Anterior cingulate cortex (tissue), 58 donors: ENCODE data around the gene ZC3H12D.
"Not testable (repeated sequence)": the region's sequence is repeated elsewhere in the genome, so short reads cannot be mapped to it uniquely, and the experiment has no call there.

ENCODE experiments used
- DNase-seq, 58 donors: peaks; one replicate each; lab custom pipeline; 2025; lab: John Stamatoyannopoulos, UW

ZC3H12D gene

DNA sequence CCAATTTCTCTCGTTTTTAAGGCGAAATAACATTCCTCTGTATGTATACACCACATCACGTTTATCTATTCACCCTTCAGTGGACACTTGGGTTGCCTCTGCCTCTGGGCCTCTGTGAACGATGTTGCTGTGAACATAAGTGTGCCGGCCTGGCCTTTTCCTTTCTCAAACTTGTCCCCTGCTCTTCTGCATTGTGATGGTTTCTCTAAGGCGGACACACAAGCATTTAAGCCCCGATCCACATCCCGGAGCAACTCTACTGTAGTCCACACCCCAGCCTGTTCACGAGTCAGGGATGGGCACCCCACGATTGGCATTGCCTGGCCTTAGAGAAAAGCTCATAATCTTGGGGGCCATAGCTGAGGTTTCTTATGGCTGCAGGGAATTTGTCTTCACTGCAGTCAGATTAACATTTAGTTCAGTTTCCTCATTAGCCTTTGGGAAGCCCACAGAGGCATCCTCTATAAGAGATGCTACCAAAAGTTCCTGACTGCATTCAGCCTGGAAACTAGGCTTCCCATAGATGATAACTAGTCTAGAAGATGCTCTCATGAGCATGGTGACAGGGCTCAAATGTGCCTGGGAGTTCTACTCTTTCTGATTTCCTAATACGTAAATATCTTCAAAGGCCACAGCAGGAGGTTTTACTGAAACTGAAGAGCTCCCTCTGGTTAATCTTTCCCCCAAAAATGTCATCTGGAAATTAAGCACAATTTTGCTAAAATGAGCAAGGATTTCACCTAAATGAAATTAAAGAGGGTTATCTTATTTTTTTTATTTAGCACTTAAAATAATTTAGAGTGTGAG lies 762 bp downstream of the ZC3H12D start:
- DNase-seq: no peak

GRCh38 chr6:149483334-149483725 lies 1.5 kb downstream of the ZC3H12D start:
- no peak for DNase-seq

- DNase-seq: no peak
Measured at GRCh38 chr6:149482545-149483333, 2.1 kb downstream of the ZC3H12D start.

GRCh38 chr6:149480502-149481280 lies 4.1 kb downstream of the ZC3H12D start:
- DNase-seq: no peak

GRCh38 chr6:149478631-149479314 lies 6.0 kb downstream of the ZC3H12D start:
- no peak for DNase-seq

DNA sequence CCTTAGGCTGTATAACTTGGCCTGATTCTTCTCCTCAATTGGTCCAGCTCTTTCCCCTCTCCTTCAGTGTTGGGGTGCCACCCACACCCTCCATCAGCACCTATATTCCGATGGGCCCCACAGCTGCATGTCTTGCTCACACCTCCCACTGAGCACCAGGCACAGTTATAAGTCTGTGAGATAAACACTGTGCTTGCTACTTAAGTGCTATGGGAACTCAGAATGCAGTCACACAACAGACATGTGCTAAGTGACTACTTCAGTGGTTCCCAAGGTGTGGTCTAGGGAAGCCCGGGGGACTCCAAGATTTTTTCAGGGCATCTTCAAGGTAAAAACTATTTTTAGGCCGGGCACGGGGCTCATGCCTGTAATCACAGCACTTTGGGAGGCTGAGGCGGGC lies 7.3 kb downstream of the ZC3H12D start:
- DNase-seq: no peak

- no peak for DNase-seq
Measured at GRCh38 chr6:149476789-149477455, 7.9 kb downstream of the ZC3H12D start.

DNA sequence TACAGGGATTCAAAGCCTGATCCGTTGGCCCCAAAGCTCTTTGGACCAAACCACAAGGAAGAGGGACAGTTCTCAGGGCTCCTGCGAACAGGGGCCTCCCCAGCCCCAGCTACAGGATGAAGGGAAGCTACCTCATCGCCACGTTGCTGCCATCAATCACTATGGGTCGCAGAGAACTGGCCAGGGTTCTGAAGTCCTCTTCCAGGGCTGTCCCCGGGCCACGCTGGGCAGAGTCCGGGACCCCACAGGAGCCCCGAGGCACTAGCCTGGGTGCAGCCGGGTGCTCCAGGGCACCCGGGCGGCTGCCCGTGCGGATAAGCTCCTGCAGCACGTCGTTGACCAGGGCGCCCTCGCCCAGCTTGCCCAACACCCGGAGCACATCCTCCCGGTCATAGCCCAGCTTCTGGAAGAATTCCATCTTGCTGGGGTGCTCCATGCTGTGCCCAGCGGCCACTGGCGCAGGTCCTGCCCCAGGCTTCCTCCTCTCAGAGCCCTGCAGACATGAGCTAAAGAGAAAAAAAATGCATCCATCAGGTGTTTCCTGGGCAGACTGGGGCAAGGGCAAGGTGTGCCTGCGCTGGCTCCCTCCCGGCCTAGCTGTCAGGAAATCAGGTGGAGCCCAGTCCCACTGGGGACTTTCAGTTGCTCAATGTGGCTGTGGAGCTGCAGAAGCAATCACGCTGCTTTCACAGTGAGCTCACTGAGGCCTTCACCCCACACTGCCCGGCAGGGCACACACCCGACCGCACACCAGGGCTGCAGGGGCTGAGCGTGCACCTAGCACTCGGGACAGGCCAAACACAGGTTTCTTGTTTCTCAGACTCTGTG lies 10.5 kb downstream of the ZC3H12D start:
- no peak for DNase-seq

DNA sequence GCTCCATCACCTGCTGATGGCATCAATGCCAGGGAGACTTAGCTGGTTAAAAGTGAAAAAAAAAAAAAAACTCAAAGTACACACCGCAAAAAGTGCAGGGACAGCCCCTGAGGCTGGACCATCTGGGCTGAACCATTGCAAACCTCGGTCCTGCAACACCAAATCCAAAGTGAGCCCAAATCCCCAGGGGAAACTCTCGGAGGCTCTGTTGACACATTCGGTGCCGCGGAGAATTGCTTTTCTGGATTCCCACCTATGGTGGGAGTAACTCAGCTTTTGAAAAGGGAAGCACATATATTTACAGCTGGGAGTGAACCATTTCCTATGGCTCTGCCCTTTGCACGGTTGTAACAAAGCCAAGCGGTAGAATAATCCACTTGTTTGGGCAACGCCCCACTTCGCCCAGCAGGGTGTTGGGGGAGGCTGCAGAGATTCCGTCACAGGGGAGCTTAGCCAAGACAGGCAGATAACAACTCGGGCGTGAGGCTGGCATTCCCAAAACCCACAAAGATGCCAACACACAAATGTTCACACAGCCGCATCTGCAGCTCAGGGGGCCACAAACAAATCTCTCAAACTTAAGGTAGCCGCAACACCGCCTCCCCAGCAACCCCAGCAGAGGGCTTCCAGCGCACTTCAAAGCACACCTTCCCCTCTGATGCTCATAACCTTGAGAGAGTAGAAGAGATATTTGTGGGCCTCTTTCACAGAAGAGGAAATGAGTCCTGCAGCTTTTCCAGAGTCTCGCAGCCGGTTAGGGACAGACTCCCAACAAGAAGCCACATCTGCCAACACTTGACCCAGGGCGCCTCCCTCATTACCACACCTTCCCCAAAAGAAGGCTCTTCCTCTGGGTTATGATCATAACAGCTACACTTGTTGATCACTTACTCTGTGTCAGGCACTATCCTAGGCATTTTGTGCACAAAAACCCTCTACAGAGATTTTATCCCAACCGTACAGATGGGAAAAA lies 11.4 kb downstream of the ZC3H12D start:
- DNase-seq: no peak

- no peak for DNase-seq
Measured at GRCh38 chr6:149472241-149472640, 12.6 kb downstream of the ZC3H12D start.

- DNase-seq: no peak
Measured at GRCh38 chr6:149471801-149472200, 13.0 kb downstream of the ZC3H12D start.

- no peak for DNase-seq
Measured at GRCh38 chr6:149470948-149471347, 13.9 kb downstream of the ZC3H12D start.

GRCh38 chr6:149468179-149468578 lies 16.6 kb downstream of the ZC3H12D start:
- DNase-seq: no peak

- DNase-seq: no peak
Measured at GRCh38 chr6:149467265-149467664, 17.5 kb downstream of the ZC3H12D start.

- peak in 1 of 58 donors; percentile 17 for DNase-seq
Measured at GRCh38 chr6:149464411-149464810, 20.4 kb downstream of the ZC3H12D start.

DNA sequence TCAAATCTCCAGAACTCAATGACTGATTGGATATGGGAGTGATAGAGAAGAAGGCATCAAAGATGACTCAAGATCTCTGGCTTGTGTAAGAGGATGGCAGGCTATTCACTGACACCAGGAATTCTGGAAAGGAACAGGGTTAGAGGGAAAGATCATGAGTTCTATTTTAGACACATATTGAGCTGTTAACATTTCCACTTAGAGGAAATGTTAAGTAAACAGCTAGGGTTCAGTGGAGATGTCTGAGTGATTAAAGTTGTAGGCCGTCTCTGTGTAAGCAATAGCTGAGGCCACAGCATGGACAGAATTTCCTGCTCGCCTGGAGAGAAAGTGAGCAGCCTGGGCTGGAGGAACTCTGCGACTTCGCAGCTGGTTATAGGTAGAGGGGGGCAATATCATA lies 21.0 kb downstream of the ZC3H12D start:
- no peak for DNase-seq

DNA sequence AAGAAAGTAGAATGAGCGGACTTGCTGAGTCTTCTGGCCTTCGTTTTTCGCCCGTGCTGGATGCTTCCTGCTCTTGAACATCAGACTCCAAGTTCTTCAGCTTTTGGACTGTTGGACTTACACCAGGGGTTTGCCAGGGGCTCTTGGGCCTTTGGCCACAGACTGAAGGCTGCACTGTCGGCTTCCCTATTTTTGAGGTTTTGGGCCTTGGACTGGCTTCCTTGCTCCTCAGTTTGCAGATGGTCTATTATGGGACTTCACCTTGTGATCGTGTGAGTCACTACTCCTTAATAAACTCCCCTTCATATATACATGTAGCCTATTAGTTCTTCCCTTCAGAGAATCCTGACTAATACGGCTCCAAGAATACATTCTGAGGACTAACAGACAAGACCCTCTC lies 22.1 kb downstream of the ZC3H12D start:
- not testable (repeated sequence) for DNase-seq

DNA sequence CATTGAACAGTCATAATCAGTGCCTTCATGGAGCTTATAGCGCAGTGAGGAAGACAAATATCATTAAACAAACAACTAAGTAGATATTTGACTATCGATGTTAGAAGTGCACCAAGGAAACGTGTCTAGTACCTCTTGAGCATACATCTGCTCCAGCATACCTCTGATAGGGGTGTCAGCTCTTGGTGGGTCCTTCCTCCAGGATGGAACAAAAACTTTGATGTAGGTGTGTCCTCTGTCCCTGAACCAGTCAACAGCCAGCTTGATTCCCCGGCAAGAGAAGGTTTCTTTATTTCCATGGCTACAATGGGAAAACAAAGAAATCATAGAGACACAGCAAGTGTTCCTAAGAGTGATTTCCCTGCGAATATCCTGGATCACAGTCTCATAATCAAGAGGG lies 23.1 kb downstream of the ZC3H12D start:
- DNase-seq: no peak
